ENCODE results near the gene GKN2. TPM values are rescaled to one million over a fixed set of nuclear protein-coding genes. Genes with fewer than 3 reads are reported as not detected.

The GKN2 gene
- total and polyA plus RNA-seq, 7 donors, result 1.2 to 14.4 TPM; not detected in 5

- H3K4me1 ChIP-seq, result peaks cover 0 to 8% (median 0%) of the 10 kb centered on the region in 4 donors
- 53 to 79% methylated on average over 6 of the region's 6 CpGs for WGBS, 2 donors
- intact Hi-C loops (cut with DNase I), result no loop called here
- TF ChIP-seq EP300 (IDR thresholded peaks at IDR 0.05) (no peak), POLR2AphosphoS5 (IDR thresholded peaks at IDR 0.05) (no peak), CTCF (IDR thresholded peaks at IDR 0.05) (no peak), POLR2A (IDR thresholded peaks at IDR 0.05) (no peak)
- H3K4me3 ChIP-seq, result no peak overlapping the region
- H3K27ac ChIP-seq, result no peak overlapping the region
- H3K27me3 ChIP-seq, result peaks cover 0 to under 1% (median 0%) of the 10 kb centered on the region in 3 donors
- no peaks in the 10 kb centered on the region for H3K36me3 ChIP-seq
- DNase-seq, result no peak
- H3K9me3 ChIP-seq, result no peaks in the 10 kb centered on the region
These were observed 32.1 kb downstream of the GKN2 start for GRCh38 chr2:68920481-68921170.

- Histone ChIP-seq H3K36me3 (no peaks in the 10 kb centered on the region), H3K9me3 (no peaks in the 10 kb centered on the region), H3K27me3 (no peaks in the 10 kb centered on the region), H3K27ac (no peak overlapping the region), H3K4me1 (peaks cover 0 to 8% (median 0%) of the 10 kb centered on the region in 4 donors), H3K4me3 (no peak overlapping the region)
- WGBS, 2 donors, result 95% methylated on average over 7 of the region's 7 CpGs
- intact Hi-C loops (cut with DNase I), result no loop called here
- no peak for TF ChIP-seq CTCF (IDR thresholded peaks at IDR 0.05)
- TF ChIP-seq EP300 (IDR thresholded peaks at IDR 0.05), result no peak
- TF ChIP-seq POLR2AphosphoS5 (IDR thresholded peaks at IDR 0.05), result no peak
- no peak for TF ChIP-seq POLR2A (IDR thresholded peaks at IDR 0.05)
- DNase-seq, result no peak
These were observed 34.2 kb downstream of the GKN2 start for GRCh38 chr2:68918497-68918896.

- WGBS, 2 donors, result 68 to 83% methylated on average over 3 of the region's 3 CpGs
- H3K4me1 ChIP-seq, result peaks cover 0 to 8% (median 0%) of the 10 kb centered on the region in 4 donors
- H3K27me3 ChIP-seq, result no peaks in the 10 kb centered on the region
- intact Hi-C loops (cut with DNase I), result no loop called here
- no peak overlapping the region for H3K4me3 ChIP-seq
- TF ChIP-seq POLR2AphosphoS5 (IDR thresholded peaks at IDR 0.05), result no peak
- no peak for TF ChIP-seq POLR2A (IDR thresholded peaks at IDR 0.05)
- TF ChIP-seq CTCF (IDR thresholded peaks at IDR 0.05), result no peak
- TF ChIP-seq EP300 (IDR thresholded peaks at IDR 0.05), result no peak
- no peaks in the 10 kb centered on the region for H3K36me3 ChIP-seq
- no peaks in the 10 kb centered on the region for H3K9me3 ChIP-seq
- DNase-seq, result no peak
- H3K27ac ChIP-seq, result no peak overlapping the region
These were observed 35.5 kb downstream of the GKN2 start for GRCh38 chr2:68917034-68917718.

DNA sequence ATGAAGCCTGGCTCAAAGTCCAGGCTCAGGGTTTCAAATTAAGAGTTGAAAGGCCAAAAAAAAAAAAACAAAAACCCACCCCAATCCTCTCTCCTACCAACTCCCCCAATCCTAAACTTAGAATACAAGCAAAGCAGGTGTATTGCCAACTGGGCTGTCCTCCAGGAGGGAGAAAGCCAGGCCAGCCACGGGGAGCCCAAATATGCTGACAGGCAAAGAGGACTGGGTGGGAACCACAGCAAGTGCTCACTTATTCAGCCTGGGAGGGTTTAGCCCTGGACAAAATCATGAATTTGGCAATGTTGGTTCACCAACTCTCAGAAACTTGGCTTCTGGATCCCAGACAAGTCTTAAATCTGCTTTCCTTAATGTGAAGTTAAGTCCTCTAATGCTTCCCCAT is 36.5 kb downstream of the GKN2 start:
- Histone ChIP-seq H3K4me1 (peaks cover 0 to 8% (median 0%) of the 10 kb centered on the region in 4 donors), H3K36me3 (no peaks in the 10 kb centered on the region), H3K27me3 (no peaks in the 10 kb centered on the region), H3K4me3 (no peak overlapping the region), H3K9me3 (no peaks in the 10 kb centered on the region), H3K27ac (no peak overlapping the region)
- intact Hi-C loops (cut with DNase I), result no loop called here
- TF ChIP-seq CTCF (IDR thresholded peaks at IDR 0.05) (no peak), POLR2A (IDR thresholded peaks at IDR 0.05) (no peak), EP300 (IDR thresholded peaks at IDR 0.05) (no peak), POLR2AphosphoS5 (IDR thresholded peaks at IDR 0.05) (no peak)
- no peak for DNase-seq
- WGBS, 2 donors, result 67 to 85% methylated on average over 1 of the region's 1 CpG
